ENCODE results near the gene SLC15A1.

DNA sequence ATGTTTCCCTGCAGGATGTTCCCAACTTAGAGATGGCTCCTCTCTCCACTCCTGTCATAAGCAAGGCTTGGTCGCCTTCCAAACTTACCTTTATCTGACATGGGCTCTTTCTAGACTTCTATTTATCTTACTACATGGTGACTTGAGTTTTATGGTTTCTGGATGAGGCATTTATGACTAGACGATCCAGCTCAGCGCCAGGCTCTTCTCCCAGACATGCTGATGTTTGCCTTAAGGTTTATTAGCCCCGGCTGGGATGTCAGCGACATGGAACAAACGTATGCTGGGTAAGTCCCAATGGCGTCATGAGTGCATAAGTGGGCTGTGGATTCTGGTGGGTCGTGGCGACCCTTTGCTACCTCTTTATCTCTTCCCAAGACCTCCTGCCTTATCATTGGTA is 39.8 kb upstream of the SLC15A1 start:
- TF ChIP-seq, protein P1, sequence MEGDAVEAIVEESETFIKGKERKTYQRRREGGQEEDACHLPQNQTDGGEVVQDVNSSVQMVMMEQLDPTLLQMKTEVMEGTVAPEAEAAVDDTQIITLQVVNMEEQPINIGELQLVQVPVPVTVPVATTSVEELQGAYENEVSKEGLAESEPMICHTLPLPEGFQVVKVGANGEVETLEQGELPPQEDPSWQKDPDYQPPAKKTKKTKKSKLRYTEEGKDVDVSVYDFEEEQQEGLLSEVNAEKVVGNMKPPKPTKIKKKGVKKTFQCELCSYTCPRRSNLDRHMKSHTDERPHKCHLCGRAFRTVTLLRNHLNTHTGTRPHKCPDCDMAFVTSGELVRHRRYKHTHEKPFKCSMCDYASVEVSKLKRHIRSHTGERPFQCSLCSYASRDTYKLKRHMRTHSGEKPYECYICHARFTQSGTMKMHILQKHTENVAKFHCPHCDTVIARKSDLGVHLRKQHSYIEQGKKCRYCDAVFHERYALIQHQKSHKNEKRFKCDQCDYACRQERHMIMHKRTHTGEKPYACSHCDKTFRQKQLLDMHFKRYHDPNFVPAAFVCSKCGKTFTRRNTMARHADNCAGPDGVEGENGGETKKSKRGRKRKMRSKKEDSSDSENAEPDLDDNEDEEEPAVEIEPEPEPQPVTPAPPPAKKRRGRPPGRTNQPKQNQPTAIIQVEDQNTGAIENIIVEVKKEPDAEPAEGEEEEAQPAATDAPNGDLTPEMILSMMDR (IDR thresholded peaks at IDR 0.05 in 2 of 3, conservative IDR thresholded peaks at IDR 0.05 in 1 of 3; ENCODE audit: borderline replicate concordance in 1 of 3, insufficient read depth in 1 of 3, low read depth in 2 of 3, low read length in 2 of 3) = no peak
- TF ChIP-seq REST (IDR thresholded peaks at IDR 0.05; ENCODE audit: low read depth) (no peak), YY1 (IDR thresholded peaks at IDR 0.05; ENCODE audit: extremely low read depth, insufficient replicate concordance, low read depth, low read length) (no peak), EZH2 (IDR thresholded peaks at IDR 0.05) (no peak), ZNF274 (IDR thresholded peaks at IDR 0.05; ENCODE audit: low read depth, low read length) (no peak), POLR2AphosphoS5 (IDR thresholded peaks at IDR 0.05; ENCODE audit: low read depth, low read length) (no peak), FOSL1 (IDR thresholded peaks at IDR 0.05; ENCODE audit: low read depth) (no peak), EGR1 (IDR thresholded peaks at IDR 0.05; ENCODE audit: low read depth) (no peak), ZFX (IDR thresholded peaks at IDR 0.05) (no peak)

Measured in HCT116 (cell line).